ENCODE data around the gene LDHAL6A. TPM values are rescaled to one million over a fixed set of nuclear protein-coding genes. Genes with fewer than 3 reads are reported as not detected.

Gene LDHAL6A
- total and polyA plus RNA-seq, 8 donors: 0.02 TPM; not detected in 7

DNA sequence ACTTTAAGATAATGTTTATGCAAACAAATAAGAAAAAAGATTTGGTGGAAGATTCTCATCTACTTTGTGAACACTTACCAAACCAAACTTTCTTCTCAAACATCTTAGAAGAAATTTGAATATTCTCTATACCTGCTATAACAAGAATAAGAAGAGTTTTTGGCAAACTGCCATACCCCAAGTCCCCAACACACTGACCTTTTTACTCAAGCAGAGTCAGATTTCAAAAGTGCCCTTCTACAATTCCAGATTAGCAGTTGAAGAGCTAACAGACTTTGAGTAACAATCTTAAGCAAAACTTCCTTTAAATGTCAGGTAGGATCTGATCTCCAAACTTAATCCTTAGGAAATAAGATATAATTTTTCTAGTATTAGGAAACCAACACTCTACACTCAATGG is 37.2 kb downstream of the LDHAL6A start:
- no peak overlapping the region for H3K4me3 ChIP-seq
- no peak for FAIRE-seq
- no peak for DNase-seq
- peak overlapping the region in 1 of 4 donors; percentile 11 for H3K27ac ChIP-seq
- peaks cover 0 to 4% (median 0%) of the 10 kb centered on the region in 3 donors for H3K36me3 ChIP-seq
- H3K27me3 ChIP-seq: no peaks in the 10 kb centered on the region
- intact Hi-C loops (cut with DNase I): no loop called here
- ATAC-seq: no peak
- TF ChIP-seq, protein P1, sequence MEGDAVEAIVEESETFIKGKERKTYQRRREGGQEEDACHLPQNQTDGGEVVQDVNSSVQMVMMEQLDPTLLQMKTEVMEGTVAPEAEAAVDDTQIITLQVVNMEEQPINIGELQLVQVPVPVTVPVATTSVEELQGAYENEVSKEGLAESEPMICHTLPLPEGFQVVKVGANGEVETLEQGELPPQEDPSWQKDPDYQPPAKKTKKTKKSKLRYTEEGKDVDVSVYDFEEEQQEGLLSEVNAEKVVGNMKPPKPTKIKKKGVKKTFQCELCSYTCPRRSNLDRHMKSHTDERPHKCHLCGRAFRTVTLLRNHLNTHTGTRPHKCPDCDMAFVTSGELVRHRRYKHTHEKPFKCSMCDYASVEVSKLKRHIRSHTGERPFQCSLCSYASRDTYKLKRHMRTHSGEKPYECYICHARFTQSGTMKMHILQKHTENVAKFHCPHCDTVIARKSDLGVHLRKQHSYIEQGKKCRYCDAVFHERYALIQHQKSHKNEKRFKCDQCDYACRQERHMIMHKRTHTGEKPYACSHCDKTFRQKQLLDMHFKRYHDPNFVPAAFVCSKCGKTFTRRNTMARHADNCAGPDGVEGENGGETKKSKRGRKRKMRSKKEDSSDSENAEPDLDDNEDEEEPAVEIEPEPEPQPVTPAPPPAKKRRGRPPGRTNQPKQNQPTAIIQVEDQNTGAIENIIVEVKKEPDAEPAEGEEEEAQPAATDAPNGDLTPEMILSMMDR (IDR thresholded peaks at IDR 0.05): no peak
- peaks cover 5 to 11% (median 7%) of the 10 kb centered on the region in 3 donors for H3K4me1 ChIP-seq
- no peaks in the 10 kb centered on the region for H3K9me3 ChIP-seq

DNA sequence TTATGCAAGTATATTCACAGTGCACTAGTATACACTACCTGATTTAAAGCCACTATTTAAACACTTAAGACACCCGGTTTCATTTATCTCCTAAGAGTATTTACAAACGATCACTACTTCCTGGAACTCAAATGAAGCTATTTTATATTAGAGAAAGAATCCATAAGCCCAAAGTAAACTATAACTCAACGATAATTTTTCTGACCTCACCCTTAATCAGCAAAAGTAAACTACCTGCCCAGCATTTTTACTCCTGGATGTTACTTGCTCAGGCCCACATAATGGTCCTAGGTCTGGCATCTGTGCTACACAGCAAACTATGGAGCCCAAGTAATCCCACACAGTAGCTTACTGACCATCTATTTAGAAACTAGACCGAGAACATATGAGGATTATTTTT is 37.7 kb downstream of the LDHAL6A start:
- WGBS, 2 donors: 41 to 43% methylated on average over 4 of the region's 4 CpGs
- TF ChIP-seq, protein P1 (IDR thresholded peaks at IDR 0.05): no peak
- intact Hi-C loops (cut with DNase I): no loop called here
- Histone ChIP-seq H3K27me3 (no peaks in the 10 kb centered on the region), H3K4me1 (peaks cover 5 to 11% (median 7%) of the 10 kb centered on the region in 3 donors), H3K27ac (peak overlapping the region in 1 of 4 donors; percentile 11), H3K4me3 (no peak overlapping the region), H3K9me3 (no peaks in the 10 kb centered on the region), H3K36me3 (peaks cover 0 to 4% (median 3%) of the 10 kb centered on the region in 3 donors)
- FAIRE-seq: no peak
- peak in 3 of 4 donors; percentile 58 to 74 (median 63) for ATAC-seq
- DNase-seq: no peak

DNA sequence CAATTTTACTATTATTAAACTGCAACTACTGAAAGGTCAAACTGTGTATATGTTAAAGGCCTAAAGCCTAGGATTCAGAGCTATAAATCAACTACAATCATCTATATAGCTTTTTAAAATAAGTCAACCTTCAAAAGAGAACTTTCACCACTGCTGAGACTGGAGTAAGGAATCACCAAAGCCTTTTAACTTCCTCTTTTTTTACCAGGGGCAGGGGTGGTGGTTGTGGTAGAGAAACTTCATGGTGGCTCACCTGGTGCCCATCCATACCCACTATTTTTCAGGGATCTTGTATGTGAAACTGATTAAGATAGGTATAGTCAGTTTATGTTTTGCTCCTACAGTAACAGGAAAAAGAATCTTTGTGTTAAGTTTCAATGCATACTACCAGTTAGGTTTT is 39.6 kb downstream of the LDHAL6A start:
- ATAC-seq (no peak), FAIRE-seq (no peak), DNase-seq (no peak)
- Histone ChIP-seq H3K27ac (no peak overlapping the region), H3K36me3 (peaks cover 0 to 9% (median 3%) of the 10 kb centered on the region in 3 donors), H3K4me3 (no peak overlapping the region), H3K9me3 (no peaks in the 10 kb centered on the region), H3K27me3 (no peaks in the 10 kb centered on the region), H3K4me1 (peaks cover 5 to 11% (median 7%) of the 10 kb centered on the region in 3 donors)
- TF ChIP-seq, protein P1 (IDR thresholded peaks at IDR 0.05): no peak
- intact Hi-C loops (cut with DNase I): no loop called here

DNA sequence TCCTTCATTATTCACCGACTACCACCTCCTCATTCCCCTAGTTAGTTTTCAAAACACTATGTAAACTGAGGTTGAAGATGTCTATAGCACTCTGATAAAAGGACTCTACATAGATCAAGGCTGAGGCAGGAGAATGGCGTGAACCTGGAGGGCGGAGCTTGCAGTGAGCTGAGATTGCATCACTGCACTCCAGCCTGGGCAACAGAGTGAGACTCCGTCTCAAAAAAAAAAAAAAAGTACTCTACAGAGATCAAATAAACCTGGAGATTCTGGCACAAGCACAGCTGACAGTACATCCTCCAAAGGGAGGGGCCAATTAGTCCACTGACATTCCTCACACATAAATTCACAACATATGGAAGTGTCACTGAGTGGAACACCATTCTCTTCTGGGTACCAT is 40.0 kb downstream of the LDHAL6A start:
- no peak overlapping the region for H3K27ac ChIP-seq
- no peaks in the 10 kb centered on the region for H3K27me3 ChIP-seq
- H3K9me3 ChIP-seq: no peaks in the 10 kb centered on the region
- H3K36me3 ChIP-seq: peaks cover 0 to 11% (median 0%) of the 10 kb centered on the region in 3 donors
- intact Hi-C loops (cut with DNase I): no loop called here
- DNase-seq: no peak
- ATAC-seq: no peak
- TF ChIP-seq, protein P1 (IDR thresholded peaks at IDR 0.05): no peak
- no peak for FAIRE-seq
- peaks cover 5 to 11% (median 7%) of the 10 kb centered on the region in 3 donors for H3K4me1 ChIP-seq
- no peak overlapping the region for H3K4me3 ChIP-seq
- WGBS, 2 donors: 90 to 91% methylated on average over 4 of the region's 4 CpGs

DNA sequence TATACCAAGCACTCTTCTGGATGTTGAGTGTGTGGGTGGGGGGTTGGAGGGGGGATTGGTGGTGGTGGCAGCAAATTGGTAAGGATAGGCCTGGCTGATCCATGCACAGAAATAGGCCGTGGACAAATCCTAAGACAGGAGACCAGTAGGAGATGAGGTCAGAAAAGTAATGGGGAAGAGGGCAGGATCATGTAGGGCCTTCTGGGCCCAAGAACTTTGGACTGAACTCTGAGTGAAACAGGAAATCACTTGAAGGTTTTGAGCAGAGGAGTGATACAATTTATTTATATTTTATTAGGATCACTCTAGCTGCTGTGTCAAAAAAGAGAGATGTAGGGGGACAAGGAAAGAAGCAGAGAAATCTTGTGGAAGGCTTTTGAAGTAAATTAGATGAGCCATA is 42.4 kb downstream of the LDHAL6A start:
- no peak overlapping the region for H3K27ac ChIP-seq
- ATAC-seq: no peak
- no peaks in the 10 kb centered on the region for H3K9me3 ChIP-seq
- H3K4me1 ChIP-seq: peaks cover 4 to 10% (median 5%) of the 10 kb centered on the region in 3 donors
- no peak for DNase-seq
- peaks cover 0 to 30% (median 8%) of the 10 kb centered on the region in 3 donors for H3K36me3 ChIP-seq
- WGBS, 2 donors: 88 to 90% methylated on average over 1 of the region's 1 CpG
- FAIRE-seq: no peak
- intact Hi-C loops (cut with DNase I): no loop called here
- no peaks in the 10 kb centered on the region for H3K27me3 ChIP-seq
- H3K4me3 ChIP-seq: no peak overlapping the region
- TF ChIP-seq, protein P1 (IDR thresholded peaks at IDR 0.05): no peak
